Gastrocnemius medialis (tissue), 4 donors: ENCODE measurements around the gene CNKSR1.

ENCODE experiments used
- POLR2A ChIP-seq, 2 donors: fragments of 450-650 bp; IDR thresholded peaks; one replicate each; pipeline ENCODE4 v1.6.1; 2017; ENCODE audit warnings: antibody characterized with exemption in 2 of 2, mild to moderate bottlenecking in 2 of 2, moderate library complexity in 2 of 2
- TF ChIP-seq, protein P1 (sequence below), 5 experiments: fragments of 450-650 bp in 3 of 5; fragments of 200-600 bp in 2 of 5; sonication (generic) in 2 of 5; IDR thresholded peaks in 4 of 5; conservative IDR thresholded peaks in 1 of 5; 1 replicate in 4 of 5; 2 replicates in 1 of 5; pipeline ENCODE4 v1.5.1; 2016 to 2019; ENCODE audit warnings: antibody characterized with exemption in 5 of 5, mild to moderate bottlenecking in 3 of 5, moderate library complexity in 3 of 5

DNA sequence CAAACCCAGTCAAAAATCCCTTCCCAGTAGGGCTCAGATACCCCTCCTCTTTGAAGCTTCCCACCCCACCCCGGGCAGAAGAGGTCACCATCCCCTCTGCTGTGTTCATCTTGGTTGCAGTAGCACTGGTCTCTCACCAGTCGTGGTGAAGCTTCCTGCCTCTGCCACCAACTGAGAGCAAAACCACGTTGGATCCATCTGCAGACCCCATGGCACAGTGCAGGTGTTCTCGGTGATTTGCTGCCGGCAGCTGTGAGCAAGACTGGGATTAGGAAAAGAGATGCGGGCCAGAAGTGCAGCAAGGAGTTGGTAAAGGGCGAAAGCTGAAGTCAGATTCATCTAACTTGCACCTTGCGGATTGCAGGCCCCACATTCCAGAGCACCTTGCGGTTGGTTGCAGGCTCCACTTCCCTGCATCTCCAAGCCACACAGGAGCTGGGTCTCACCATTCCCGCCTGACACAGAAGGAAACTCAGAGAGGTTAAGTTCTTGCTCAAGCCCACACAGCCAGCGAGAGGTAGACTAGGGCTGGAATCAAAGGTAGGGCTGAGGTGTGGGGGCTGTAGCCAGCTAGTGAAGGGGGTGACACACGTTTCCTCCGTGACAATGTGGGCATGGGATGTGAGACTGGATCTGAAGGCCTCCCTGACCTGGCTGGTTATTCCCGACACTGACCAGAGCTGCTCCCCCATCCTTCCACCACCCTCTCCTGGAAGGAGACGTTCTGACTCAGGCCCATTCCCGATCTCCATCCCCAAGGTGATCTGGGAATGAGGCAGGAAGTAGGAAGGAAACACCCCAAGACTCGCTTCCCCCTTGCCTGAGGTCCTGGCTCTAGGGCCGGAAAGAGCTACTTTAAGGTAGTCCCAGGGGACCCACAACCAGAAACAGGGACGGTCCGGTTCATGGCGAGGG, 21.7 kb upstream of the CNKSR1 start:
- TF ChIP-seq POLR2A (IDR thresholded peaks at IDR 0.05) = no peak
- TF ChIP-seq, protein P1, sequence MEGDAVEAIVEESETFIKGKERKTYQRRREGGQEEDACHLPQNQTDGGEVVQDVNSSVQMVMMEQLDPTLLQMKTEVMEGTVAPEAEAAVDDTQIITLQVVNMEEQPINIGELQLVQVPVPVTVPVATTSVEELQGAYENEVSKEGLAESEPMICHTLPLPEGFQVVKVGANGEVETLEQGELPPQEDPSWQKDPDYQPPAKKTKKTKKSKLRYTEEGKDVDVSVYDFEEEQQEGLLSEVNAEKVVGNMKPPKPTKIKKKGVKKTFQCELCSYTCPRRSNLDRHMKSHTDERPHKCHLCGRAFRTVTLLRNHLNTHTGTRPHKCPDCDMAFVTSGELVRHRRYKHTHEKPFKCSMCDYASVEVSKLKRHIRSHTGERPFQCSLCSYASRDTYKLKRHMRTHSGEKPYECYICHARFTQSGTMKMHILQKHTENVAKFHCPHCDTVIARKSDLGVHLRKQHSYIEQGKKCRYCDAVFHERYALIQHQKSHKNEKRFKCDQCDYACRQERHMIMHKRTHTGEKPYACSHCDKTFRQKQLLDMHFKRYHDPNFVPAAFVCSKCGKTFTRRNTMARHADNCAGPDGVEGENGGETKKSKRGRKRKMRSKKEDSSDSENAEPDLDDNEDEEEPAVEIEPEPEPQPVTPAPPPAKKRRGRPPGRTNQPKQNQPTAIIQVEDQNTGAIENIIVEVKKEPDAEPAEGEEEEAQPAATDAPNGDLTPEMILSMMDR (IDR thresholded peaks at IDR 0.05 in 4 of 5, conservative IDR thresholded peaks at IDR 0.05 in 1 of 5) = no peak
